Hepatic stellate cell (primary cell): ENCODE measurements around the gene CYTH4.
"Not testable (repeated sequence)": the region's sequence is repeated elsewhere in the genome, so short reads cannot be mapped to it uniquely, and the experiment has no call there.

ENCODE experiments used
- DNase-seq: peaks from one replicate; pipeline ENCODE4 v3.0.0; 2011; ENCODE audit warnings: low spot score

Gene CYTH4, protein sequence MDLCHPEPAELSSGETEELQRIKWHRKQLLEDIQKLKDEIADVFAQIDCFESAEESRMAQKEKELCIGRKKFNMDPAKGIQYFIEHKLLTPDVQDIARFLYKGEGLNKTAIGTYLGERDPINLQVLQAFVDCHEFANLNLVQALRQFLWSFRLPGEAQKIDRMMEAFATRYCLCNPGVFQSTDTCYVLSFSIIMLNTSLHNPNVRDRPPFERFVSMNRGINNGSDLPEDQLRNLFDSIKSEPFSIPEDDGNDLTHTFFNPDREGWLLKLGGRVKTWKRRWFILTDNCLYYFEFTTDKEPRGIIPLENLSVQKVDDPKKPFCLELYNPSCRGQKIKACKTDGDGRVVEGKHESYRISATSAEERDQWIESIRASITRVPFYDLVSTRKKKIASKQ

DNA sequence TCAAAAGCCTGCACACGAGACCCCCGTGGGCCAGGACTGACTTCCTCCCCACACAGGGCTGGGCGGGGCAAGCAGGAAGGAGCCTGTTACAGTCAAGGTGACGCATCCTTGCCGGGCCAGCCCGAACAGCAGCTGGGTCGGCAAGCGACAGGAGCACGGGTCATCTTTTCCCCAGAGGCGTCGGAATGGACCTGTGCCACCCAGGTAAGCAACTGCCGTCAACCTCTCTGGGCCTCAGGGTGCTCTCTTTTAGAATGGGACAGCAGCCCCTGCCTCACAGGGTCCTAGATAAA is at the start of gene CYTH4:
Gene CYTH4 (plus strand): TSS at position 124 of the 293 bp plus-strand sequence. CDS start 62 bp downstream, at position 186.
- no peak for DNase-seq

DNA sequence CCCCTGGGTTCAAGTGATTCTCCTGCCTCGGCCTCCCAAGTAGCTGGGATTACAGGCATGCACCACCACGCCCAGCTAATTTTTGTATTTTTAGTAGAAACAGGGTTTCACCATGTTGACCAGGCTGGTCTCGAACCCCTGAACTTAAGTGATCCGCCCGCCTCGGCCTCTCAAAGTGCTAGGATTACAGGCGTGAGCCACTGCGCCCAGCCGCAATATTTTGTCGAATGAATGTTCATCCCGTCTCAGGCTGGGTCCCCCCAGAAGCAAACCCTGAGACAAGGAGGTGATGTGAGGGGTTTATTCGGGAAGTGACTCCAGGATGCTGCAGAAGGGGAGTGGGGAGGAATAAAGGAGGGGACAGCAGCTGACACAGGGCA is 48.9 kb upstream of the CYTH4 start:
- not testable (repeated sequence) for DNase-seq

DNA sequence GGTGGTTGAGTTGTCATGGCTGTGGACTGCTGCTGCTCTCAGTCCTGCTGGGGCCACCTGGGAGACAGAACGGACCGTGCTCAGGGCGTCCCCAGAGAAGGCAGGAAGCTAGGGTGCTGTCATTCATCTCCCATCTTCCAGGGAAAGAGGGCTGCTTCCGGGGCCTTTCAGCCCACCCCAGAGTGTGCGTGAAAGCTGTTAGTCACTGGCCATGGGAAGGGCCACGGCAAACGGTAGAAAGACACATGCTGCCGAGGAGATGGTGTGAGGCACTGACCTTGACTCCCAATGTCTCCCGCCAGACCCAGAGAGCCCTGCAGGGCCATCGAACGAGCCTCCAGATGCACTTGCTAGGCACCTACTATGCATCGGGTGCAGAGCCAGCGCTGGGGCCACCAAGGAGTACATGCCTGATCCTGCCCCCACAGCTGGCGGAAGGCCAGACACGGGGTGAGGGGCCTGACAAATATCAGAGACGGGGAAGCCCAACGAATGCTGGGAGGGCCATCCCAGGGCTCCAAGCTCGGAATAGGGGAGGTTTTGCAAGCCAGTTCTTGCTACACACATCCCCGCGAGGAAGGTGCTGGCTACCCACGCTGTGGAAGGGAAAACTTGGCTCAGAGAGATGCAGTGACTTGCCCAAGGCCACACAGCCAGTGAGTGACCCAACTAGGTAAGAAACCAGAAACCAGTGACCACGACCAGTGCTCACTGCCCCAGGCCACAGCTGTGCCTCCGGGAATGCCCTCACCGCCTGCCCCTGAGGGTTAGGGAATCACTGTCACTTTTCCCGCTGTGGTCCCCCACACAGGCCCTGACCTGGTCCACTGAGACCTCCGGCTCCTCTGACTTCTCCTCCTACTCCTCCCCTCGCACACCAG is 48.3 kb upstream of the CYTH4 start:
- no peak for DNase-seq

DNA sequence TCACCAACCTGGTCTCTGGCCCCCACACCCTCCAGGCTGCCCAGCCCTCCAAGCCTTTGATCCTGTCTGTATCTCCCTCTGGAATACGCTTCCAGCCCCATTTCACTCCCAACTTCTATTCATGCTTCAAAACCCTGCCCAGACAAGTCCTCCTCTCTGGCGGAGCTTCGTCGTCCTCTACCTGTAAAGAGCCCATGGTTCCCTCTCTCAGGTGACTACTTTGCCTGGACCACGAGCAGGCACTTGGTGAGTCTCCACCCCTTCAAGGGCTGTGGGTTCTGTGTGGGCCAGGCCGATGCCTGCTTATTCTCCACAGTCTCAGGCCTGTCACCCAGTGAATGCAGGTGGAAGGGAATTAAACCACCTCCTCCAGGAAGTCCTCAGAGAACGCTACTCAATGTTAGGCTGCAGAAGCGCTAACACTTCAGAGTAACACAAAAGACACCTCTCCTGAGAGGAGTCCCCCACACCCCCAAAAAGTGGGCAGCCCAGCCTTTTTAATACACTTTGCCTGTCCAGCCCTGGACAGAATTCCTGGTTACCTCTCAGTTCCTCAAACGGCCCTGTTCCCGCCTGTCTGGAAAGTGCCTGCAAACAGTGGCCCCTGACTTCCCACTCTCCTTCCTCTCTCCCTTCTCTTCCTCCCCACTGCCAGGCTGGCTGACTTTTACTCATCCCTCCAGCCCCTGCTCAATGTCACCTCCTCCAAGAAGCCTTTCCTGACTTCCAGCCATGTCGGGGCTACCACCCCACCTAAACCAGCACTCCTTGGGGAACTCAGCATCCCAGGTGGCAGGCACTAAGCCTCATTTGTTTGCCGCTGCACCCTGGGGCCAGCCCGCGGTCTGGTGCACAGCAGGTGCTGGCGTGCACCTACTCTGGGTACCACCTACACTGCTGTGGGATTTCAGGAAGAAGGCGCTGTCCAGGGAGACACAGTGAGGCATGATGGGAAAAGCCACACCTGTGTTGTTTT is 47.3 kb upstream of the CYTH4 start:
- no peak for DNase-seq

DNA sequence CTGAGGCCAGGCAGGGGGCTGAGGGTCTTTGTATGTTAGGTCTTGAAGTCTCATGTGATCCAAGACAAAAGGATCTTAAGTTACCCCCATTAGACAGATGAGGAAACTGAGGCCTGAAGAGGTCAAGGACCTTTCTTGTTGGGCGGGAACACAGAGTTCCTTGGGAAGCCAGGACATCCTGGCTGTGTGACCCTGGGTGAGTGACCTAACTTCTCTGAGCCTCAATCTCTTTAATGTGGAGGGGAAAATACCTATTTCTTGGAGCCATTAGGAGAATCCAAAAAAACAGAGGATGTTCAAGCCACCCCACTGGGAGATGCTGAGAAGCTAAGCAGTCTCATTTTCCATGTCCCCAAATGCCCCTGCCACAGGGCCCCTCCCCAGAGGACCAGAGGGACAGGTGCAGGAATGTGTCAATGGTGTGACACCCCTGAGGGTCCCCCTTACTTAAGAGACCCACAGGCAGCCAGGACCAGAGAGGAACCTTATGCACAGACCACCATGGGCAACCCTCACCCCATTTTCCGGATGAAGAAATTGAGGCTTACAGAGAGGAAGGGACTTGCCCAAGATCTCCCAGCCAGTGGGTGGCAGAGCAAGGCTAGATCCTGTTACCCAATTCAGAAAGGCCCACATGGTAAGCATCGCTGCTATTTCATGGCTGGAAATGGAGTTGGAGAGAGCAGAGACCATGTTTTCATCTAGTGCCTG is 46.3 kb upstream of the CYTH4 start:
- DNase-seq, result no peak

DNA sequence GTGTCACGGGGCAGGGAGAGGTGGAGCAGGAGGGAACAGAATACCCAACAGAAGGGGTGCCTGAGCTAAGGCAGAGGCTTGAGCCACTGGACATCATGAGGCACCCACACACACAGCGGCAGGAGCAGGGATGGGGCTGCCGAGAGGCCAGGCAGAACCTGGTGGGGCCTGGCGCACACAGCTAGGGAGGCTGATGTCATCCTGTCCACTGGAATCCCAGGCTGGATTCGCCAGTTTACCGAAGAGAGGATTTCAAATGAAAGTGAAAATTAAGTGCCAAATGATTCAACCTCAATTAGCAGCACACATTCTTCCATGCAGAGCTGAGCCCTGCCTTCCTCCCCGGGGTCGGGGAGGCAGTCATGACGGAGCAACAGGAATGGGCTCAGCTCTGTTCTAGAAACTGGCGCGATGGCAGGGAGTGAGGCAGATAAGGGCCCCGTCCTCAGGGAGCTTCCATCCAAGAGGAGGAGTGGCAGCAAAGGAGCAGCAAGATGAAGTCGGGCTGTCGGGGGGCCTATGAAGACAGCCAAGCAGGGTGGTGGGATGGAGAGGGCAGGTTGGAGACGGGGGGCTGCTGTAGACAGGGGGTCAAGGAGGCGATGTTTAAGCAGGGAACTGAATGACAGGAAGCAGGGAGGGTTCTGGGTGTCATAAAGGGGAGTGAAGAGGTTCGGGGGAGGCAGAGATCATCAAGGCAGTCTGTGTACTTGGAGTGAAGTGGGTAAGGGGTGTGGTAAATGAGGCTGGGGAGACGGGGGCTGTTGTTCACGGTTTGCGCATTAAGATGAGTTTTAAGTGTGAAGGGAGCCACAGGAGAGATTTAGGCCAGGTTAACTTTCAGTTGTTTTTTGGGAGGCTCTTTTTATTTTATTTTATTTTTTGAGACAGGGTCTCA is 44.7 kb upstream of the CYTH4 start:
- DNase-seq, result no peak

DNA sequence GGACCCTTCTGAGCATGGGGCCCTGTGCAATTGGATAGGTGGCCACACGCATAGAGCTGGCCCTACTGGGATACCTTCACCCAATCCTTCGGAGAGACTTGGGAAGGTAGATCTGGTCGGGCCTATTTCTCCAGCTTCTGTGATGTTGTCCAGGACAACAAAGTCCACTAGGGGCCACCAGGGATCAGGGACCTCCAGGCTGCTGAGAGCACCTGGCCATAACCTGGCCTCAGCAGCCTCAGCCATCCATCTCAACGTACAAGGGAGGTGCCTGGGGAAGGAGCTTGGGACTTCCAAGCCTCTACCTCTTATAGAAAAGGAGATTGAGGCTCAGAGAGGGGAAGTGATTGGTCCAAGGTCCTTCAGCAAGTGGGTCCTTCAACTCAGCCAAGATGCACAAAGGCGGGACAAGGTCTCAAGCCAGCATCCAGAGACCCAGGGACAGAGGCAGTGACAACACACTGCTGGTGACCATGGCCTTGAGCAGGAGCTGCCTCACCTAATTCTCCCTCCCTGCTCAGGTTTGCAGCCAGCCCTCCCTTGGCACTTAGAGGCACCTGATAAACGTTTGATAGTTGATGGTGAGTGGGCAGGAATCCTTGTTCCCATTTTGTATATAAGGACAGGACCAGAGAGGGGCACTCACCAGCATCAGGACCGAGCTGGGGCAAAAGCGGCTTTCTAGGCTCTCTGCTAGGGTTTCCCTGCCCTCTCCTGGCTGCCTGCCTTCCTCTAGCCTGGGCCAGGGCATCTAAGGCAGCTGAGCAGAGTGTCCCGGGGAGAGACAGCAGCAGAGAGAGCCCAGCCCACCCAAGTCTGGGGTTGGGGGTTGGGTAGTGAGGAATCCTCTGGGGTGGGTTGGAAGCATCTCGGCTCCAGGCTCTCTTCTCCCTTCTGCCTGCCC is 42.7 kb upstream of the CYTH4 start:
- DNase-seq, result no peak

DNA sequence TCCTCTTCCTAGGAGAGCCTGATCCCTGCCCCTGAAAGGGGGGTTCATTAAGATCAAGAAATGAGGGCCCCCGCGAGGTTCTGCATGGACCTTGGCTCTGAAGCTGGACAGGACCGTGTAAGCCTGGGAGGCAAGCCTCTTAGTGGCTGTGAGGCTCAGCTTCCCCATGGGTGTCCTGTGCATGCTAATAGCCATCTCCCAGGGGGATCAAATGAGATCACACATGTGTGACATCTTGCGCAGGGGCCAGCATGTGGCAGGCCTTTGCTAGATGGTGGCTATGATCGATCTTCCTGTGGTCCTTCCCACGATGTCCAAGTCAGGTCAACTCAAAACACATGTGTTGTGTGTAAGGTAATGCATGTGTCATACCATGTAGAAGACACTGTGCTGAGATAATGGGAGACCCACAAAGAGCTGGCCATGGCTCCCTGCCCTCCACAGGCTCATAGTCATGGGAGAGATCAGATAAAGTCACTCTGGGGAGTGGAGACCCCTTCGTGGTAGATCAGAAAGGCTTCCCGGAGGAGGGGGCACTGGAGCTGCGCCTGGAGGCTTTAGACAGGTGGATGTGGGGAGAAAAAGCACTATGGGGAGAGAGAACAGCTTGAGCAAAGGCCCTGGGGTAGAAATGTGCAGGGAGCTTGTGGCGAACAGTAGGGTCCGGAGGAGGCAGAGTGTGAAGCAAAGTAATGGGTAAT is 41.9 kb upstream of the CYTH4 start:
- no peak for DNase-seq

DNA sequence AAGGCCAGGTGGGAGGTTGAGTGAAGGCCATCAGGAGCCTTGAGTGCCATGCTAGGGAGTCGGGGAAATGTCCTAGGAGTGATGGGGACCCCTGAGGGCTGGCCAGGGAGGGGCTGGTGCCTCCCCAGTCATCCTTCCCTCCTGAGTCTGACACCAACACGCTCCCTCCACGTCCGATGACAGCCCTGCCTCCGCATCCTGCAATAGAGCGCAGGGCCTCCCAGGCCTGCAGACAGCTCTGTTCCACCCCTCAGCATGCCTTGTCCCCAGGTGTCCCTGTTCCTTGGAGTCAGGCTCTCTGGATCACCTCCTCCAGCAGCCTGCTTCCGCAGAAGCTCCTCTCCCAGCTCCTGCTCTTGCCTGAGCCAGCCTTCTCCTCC is 41.4 kb upstream of the CYTH4 start:
- no peak for DNase-seq

DNA sequence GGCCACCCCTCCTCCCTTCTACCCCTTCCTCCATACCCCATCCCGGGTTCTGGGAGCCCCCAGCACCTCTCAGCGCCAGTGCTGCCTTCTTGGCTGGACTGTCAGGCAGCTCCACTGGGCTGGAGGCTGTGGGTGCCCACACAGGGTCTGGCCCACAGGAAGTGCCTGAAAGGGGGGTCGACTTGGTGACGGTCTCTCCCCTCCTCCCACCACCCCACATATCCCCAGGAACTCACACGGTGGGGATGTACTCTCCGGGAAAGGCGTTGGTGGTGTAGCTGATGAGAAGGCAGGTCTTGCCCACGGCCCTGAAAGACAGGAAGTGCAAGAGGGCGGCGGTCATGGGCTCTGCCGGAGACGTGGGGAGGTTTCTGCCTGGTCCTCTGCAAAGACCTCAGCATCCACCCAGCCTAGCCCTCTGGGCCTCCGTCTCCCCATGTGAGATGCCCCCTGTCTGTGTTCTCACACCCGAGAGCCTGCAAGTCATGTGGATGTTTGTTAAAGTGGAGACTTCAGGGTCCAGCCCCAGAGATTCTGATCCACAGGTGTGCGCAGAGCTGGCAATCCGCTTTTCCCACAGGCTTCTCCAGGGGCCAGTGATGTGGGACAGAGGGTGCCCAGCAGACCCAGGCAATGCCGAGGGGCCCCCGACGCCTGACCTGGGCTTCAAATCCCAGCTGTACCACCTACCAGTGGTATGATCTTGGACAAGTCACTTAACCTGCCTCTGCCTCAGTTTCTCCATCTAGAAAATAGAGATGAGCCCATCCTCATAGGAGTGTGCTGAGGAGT is 40.8 kb upstream of the CYTH4 start:
- DNase-seq, result no peak

DNA sequence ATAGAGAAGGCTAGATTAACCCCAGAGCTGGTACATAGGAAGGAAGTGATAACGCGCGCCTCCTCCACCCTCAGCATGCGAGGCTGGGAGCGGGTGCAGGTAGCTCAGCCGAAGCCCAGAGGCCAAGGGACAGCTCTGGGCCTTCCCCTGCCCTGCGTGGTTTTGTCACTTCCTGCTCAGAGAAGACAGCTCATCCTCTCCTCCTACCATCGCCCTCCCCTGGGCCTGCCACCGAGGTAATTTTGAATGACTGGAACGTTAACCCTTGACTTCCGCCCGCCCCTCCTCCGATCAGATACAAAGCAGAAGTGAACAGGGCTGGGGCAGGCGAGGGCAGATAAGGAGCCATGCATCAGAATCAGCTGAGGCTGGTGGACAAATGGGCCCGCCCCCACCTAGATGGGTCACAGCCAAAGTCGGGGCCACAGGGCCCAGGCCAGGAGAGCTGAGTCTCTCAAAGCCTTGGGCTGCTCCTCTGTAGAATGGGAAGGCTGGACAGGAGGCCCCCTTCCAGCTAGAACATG is 39.9 kb upstream of the CYTH4 start:
- peak; percentile 53 for DNase-seq

DNA sequence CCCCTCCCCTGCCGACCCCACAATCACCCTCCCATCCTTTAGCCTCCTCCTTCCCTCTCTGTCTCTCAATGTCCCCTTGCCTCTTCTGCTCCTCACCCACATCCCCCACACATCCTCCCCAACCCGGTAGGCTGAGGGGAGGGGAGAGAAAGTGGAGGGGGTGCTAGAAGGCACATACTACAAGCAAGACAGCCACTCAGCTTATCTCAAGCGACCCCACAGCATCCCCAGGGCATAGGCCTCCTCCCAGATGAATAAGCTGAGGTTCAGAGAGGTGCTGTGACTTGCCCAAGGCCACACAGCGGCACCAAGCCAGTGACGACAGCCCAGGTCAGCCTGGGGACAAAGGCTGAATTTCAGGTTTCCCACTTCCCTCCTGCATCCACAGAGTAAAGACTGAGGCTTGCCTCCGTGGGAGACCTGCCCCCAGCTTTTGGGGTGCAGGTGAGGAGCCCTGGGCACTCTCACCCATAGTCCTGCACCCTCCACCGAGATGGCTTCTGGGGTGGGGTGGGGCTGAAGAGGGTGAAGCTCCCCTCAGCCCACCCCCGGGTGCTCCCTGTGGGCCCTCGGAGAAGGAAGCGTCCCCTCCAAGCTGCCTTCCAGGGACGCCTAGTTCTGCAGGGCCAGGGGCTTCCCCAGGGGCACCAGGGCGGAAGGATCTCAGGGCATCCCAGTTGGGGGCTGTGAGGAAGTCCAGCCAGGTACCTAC is 38.8 kb upstream of the CYTH4 start:
- DNase-seq, result no peak

DNA sequence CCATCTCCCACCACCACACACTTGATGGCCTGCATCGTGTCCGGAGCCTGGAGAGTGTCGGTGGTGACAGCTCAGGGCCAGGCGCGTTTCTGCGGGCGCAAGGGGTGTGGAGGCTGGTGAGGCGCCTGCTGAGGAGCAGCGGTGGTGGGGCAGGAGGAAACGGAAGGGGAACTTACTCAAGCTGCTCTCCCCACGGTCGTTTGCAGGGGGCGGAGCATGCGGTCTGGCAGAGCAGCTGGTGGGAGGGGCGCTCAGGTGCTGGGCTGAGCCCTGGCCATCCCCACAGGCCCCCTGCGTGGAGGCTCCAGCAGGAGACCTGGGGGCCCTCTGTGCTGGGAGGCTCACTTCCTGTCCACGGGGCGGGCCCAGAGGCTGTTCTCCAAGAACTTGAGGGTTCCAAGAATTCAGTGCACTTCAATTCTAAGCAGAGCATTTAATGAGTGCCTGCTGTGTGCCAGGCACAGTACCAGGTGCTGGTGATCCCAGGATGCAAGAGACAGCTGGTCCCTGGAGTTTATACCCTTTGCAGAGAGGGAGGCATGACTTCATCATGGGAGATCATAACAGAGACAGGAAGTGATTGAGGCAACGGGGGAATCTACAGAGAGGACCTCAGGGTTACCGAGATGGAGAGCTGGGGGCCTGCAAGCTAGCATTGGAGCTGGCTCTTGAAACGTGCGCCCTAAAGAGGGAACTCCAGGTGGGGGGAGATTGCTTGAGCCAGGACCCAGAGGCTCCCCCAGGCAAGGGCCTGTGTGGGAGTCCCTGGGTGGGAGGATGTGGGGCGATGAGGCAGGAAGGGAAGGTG is 38.0 kb upstream of the CYTH4 start, which contains the start of gene RAC2:
Gene RAC2 (minus strand): TSS at position 156 of the 808 bp plus-strand sequence. CDS start 121 bp downstream, at position 35.
- peak; percentile 53 for DNase-seq

DNA sequence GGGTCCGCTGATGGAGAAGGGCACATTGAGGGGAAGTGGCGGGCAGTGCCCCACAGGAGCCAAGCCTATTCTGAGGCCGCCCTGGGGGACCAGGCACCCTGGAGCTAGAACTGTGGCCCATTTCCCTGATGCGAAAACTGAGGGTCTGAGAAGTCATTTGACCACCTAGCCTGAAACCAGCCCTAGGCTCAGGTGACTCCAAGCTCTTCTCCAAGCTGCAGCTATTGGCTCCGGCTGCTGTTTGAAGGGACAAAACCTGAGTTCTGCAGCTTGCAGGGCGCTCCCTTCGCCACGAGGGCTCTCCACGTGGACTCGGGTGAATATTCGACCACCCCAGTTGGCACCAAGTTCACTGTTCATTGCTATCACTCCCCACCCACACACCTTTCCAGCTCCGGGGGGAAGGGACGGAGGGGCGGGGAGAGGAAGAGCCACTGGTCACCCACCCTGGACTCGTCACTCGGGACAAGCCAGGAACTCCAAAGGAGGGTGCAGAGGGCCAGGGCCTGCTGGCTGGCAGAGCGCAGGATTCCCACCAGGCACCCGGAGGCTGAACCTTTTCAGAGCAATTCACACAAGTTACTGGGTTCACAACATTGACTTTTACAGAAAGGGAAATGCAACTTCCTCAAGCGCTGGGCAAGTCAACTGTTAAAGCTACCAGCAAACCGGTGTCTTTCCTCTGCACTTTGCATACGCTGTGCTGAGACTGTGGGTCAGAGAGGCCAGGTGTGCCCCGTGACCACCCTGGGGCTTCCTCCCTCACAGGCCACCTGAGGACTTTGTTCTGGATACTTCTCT is 37.2 kb upstream of the CYTH4 start:
- DNase-seq, result no peak

DNA sequence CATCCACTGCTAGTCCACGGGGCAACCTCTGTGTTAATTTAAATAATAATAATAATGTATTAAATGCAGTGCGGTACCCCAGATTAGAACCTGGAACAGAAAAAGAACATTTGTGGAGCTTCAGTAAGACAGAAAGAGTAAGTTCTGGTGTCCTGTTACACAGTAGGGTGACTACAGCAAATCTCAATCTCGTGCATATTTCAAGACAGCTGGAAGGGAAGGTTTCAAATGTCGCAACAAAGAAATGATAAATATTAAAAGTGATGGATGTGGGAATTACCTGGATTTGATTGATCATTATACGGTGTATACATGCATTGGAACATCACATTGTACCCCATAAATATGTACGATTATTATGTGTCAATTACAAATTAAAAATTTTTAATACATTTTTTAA is 36.6 kb upstream of the CYTH4 start:
- DNase-seq, result no peak
